Hepatocyte (in vitro differentiated cells): ENCODE results near the gene FAM210B. TPM values are rescaled to one million over a fixed set of nuclear protein-coding genes. Genes with fewer than 3 reads are reported as not detected.
A peak's percentile ranks its signal among the peaks of the same experiment; 100 is the strongest.
"Not testable (repeated sequence)": the region's sequence is repeated elsewhere in the genome, so short reads cannot be mapped to it uniquely, and the experiment has no call there.

ENCODE experiments used
- DNase-seq: peaks from one replicate; pipeline ENCODE4 v3.0.0-alpha.2; 2016; ENCODE audit warnings: low spot score
- H2AFZ ChIP-seq: fragments of 200-600 bp; sonication (generic); 2 replicates; pipeline ENCODE4 v1.6.0; 2016; ENCODE audit warnings: antibody characterized with exemption, mild to moderate bottlenecking
- H3K27ac ChIP-seq: fragments of 200-600 bp; sonication (generic); 2 replicates; pipeline ENCODE4 v1.5.1; 2016; ENCODE audit warnings: mild to moderate bottlenecking
- H3K27me3 ChIP-seq: fragments of 200-600 bp; sonication (generic); 2 replicates; pipeline ENCODE4 v1.6.1; 2016
- H3K36me3 ChIP-seq: fragments of 200-600 bp; sonication (generic); replicated peaks from 2 replicates; pipeline ENCODE4 v1.5.1; 2016; ENCODE audit warnings: low read depth; ENCODE audit not compliant: insufficient read depth
- H3K4me1 ChIP-seq: fragments of 200-600 bp; sonication (generic); 2 replicates; pipeline ENCODE4 v1.5.1; 2016; ENCODE audit warnings: mild to moderate bottlenecking, moderate library complexity; ENCODE audit not compliant: insufficient read depth
- H3K4me2 ChIP-seq: fragments of 200-600 bp; sonication (generic); 2 replicates; pipeline ENCODE4 v1.6.0; 2016
- H3K4me3 ChIP-seq: fragments of 200-600 bp; sonication (generic); 2 replicates; pipeline ENCODE4 v1.5.1; 2016; ENCODE audit warnings: mild to moderate bottlenecking
- H3K79me2 ChIP-seq: fragments of 200-600 bp; sonication (generic); 2 replicates; pipeline ENCODE4 v1.6.0; 2017; ENCODE audit warnings: mild to moderate bottlenecking
- H3K9me2 ChIP-seq: fragments of 200-600 bp; sonication (generic); replicated peaks from 2 replicates; pipeline ENCODE4 v1.6.0; 2017; ENCODE audit warnings: mild to moderate bottlenecking; ENCODE audit not compliant: insufficient read depth
- H3K9me3 ChIP-seq: fragments of 200-600 bp; sonication (generic); 2 replicates; pipeline ENCODE4 v1.5.1; 2016; ENCODE audit warnings: low read depth, mild to moderate bottlenecking
- H4K20me1 ChIP-seq: fragments of 200-600 bp; sonication (generic); 2 replicates; pipeline ENCODE4 v1.6.0; 2016; ENCODE audit warnings: mild to moderate bottlenecking; ENCODE audit not compliant: insufficient read depth, poor library complexity, severe bottlenecking
- EZH2 ChIP-seq: fragments of 200-600 bp; sonication (generic); IDR thresholded peaks from 2 replicates; pipeline ENCODE4 v1.6.1; 2016; ENCODE audit warnings: antibody characterized with exemption, mild to moderate bottlenecking, borderline replicate concordance
- EZH2phosphoT487 ChIP-seq: fragments of 200-600 bp; sonication (generic); IDR thresholded peaks from one replicate; pipeline ENCODE4 v1.6.1; 2018; ENCODE audit warnings: antibody characterized with exemption, mild to moderate bottlenecking, low read depth, moderate library complexity; ENCODE audit not compliant: unreplicated experiment, severe bottlenecking
- WGBS: methylation state at CpG from one replicate; pipeline ENCODE4 v1.1.6; 2016; ENCODE audit warnings: low lambda C conversion rate; ENCODE audit errors: missing lambda C conversion rate; 5-methylcytosine and 5-hydroxymethylcytosine counted together
- polyA plus RNA-seq: library from polyadenylated mRNA; unstranded; fragments of >200 nt; fragmentation: Nextera tagmentation; extraction: Ambion mirVana; gene quantifications from 2 replicates; pipeline ENCODE4 v1.2.1, GENCODE V29; 2016
- total RNA-seq: library from RNA; depleted of rRNA; stranded (reverse); fragments of >200 nt; gene quantifications from 2 replicates; pipeline ENCODE4 v1.2.3, GENCODE V29; 2014
- TF ChIP-seq, protein P1 (sequence below): fragments of 200-600 bp; sonication (generic); IDR thresholded peaks from 2 replicates; pipeline ENCODE4 v1.5.1; 2016; ENCODE audit warnings: antibody characterized with exemption, mild to moderate bottlenecking; ENCODE audit not compliant: poor library complexity

The FAM210B gene
- total and polyA plus RNA-seq, 2 experiments from 2014 or later, result 57.0 to 62.7 TPM

DNA sequence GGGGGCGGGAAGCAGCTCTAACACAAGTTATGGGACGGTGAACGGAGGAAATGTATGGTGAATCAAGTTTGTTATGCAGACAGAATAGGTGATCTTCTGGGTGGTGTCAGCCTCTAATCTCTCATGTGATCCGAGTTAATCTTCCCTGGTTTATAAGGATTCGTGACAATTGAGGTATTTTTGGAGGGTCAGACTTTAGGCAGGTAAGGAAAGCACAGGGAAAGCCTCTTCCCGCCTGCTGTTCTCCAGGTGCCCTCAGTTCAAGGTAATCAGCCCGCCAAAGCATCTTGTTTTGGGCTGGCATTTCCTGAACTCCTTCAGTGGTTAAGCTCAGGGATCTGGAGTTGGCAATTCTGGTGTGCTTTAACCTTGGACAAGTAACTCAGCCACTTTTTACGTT, 34.9 kb downstream of the FAM210B start:
- no peak overlapping the region for H2AFZ ChIP-seq

DNA sequence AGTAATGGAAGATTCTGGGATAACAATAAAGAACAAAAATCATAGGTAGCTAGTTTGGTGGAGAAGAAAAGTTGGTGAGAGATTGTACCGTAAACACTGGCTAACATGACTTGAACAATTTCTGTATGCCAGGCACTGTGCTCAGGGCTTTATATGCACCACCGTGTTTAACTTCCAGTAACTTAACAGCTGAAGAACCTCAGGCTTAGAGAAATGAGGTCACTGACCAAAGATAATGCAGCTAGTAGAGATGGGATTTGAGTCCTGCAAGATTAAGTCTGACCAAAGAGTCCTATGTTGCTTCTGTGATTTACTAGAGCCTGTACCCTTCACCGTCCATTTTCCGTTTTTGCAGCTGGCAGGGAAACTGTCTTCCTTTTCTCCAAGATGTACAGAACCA, 36.4 kb downstream of the FAM210B start:
- H3K27me3 ChIP-seq, result no peaks in the 10 kb centered on the region
- TF ChIP-seq EZH2phosphoT487, result no peak
- TF ChIP-seq, protein P1, sequence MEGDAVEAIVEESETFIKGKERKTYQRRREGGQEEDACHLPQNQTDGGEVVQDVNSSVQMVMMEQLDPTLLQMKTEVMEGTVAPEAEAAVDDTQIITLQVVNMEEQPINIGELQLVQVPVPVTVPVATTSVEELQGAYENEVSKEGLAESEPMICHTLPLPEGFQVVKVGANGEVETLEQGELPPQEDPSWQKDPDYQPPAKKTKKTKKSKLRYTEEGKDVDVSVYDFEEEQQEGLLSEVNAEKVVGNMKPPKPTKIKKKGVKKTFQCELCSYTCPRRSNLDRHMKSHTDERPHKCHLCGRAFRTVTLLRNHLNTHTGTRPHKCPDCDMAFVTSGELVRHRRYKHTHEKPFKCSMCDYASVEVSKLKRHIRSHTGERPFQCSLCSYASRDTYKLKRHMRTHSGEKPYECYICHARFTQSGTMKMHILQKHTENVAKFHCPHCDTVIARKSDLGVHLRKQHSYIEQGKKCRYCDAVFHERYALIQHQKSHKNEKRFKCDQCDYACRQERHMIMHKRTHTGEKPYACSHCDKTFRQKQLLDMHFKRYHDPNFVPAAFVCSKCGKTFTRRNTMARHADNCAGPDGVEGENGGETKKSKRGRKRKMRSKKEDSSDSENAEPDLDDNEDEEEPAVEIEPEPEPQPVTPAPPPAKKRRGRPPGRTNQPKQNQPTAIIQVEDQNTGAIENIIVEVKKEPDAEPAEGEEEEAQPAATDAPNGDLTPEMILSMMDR, result no peak
- no peaks in the 10 kb centered on the region for H3K9me3 ChIP-seq
- no peak overlapping the region for H2AFZ ChIP-seq
- no peaks in the 10 kb centered on the region for H4K20me1 ChIP-seq
- H3K79me2 ChIP-seq, result peaks cover 57% of the 10 kb centered on the region
- no peaks in the 10 kb centered on the region for H3K9me2 ChIP-seq
- H3K27ac ChIP-seq, result no peak overlapping the region
- DNase-seq, result no peak
- 86% methylated on average over 4 of the region's 4 CpGs for WGBS
- peak overlapping the region; percentile 82 for H3K4me2 ChIP-seq
- H3K4me3 ChIP-seq, result no peak overlapping the region
- peaks cover 3% of the 10 kb centered on the region for H3K36me3 ChIP-seq
- H3K4me1 ChIP-seq, result peaks cover 10% of the 10 kb centered on the region

More for the DNA sequence above, 34.9 kb downstream of the FAM210B start:
- Histone ChIP-seq H3K4me1 (peaks cover 10% of the 10 kb centered on the region), H3K9me2 (no peaks in the 10 kb centered on the region), H3K79me2 (peaks cover 61% of the 10 kb centered on the region), H3K36me3 (no peaks in the 10 kb centered on the region), H3K9me3 (no peaks in the 10 kb centered on the region), H3K4me2 (peak overlapping the region; percentile 82), H3K27me3 (no peaks in the 10 kb centered on the region), H3K27ac (peak overlapping the region; percentile 26), H4K20me1 (no peaks in the 10 kb centered on the region), H3K4me3 (peak overlapping the region; percentile 51)
- DNase-seq, result no peak
- TF ChIP-seq EZH2, result no peak
- TF ChIP-seq, protein P1, result no peak
- no peak for TF ChIP-seq EZH2phosphoT487
- 58% methylated on average over 8 of the region's 8 CpGs for WGBS

DNA sequence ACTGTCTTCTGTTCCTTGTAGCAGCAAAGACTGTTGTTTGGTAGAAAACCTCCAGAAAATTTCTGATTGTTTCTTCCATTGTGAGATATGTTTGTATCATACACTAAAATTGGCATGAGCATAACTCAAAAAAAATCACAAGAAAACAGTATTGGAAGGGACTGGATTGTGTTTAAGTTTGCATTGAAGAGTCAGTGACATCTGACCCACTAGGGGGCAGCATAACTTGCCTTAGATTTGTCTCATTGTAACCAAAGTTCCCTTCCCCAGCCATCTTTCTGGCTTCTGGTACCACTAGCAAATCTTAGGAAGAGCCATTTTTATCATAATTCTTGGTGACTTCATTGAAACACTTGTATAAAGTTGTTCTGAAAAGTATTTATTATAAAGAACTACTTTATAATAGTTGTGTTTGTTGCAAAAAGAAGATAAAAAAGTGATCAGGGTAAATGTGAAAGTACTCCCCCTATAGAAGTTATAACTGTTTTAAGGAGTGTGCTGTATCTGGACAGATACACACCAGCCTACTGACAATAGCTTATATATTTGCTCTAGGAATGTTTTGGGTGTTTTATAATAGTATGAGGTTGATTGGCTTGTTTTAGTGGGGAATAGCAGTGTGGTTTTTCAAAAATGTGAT, 41.3 kb downstream of the FAM210B start:
- TF ChIP-seq EZH2, result no peak
- TF ChIP-seq, protein P1, result peak; percentile 77
- no peak for TF ChIP-seq EZH2phosphoT487
- Histone ChIP-seq H3K27me3 (no peaks in the 10 kb centered on the region), H2AFZ (no peak overlapping the region), H3K27ac (no peak overlapping the region), H3K4me3 (no peak overlapping the region), H3K9me3 (no peaks in the 10 kb centered on the region), H3K36me3 (peaks cover 8% of the 10 kb centered on the region), H3K4me1 (no peaks in the 10 kb centered on the region), H3K79me2 (peaks cover 42% of the 10 kb centered on the region), H3K9me2 (no peaks in the 10 kb centered on the region), H4K20me1 (no peaks in the 10 kb centered on the region), H3K4me2 (no peak overlapping the region)
- peak; percentile 82 for DNase-seq

DNA sequence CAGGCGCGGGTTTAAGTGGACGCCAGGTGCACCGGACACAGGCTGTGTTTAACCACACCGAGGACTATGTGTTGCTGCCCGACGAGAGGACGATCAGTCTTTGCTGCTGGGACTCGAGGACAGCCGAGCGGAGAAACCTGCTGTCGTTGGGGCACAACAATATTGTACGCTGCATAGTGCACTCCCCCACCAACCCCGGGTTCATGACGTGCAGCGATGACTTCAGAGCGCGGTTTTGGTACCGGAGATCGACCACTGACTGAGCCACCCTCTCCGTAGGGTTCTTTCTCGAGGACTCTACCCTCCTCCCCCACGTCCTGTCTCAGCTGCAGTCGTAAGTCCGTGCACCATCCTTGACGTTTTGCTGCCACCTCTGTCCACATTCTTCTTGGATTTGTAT, 44.7 kb downstream of the FAM210B start:
- Histone ChIP-seq H3K4me2 (no peak overlapping the region), H3K36me3 (peaks cover 8% of the 10 kb centered on the region), H3K79me2 (peaks cover 41% of the 10 kb centered on the region), H4K20me1 (no peaks in the 10 kb centered on the region), H3K27ac (no peak overlapping the region), H3K27me3 (no peaks in the 10 kb centered on the region), H3K9me2 (no peaks in the 10 kb centered on the region), H2AFZ (no peak overlapping the region), H3K4me3 (no peak overlapping the region), H3K9me3 (no peaks in the 10 kb centered on the region), H3K4me1 (no peaks in the 10 kb centered on the region)
- no peak for DNase-seq
- 98% methylated on average over 26 of the region's 26 CpGs for WGBS
- TF ChIP-seq, protein P1, result no peak
- TF ChIP-seq EZH2phosphoT487 (no peak), EZH2 (no peak)

DNA sequence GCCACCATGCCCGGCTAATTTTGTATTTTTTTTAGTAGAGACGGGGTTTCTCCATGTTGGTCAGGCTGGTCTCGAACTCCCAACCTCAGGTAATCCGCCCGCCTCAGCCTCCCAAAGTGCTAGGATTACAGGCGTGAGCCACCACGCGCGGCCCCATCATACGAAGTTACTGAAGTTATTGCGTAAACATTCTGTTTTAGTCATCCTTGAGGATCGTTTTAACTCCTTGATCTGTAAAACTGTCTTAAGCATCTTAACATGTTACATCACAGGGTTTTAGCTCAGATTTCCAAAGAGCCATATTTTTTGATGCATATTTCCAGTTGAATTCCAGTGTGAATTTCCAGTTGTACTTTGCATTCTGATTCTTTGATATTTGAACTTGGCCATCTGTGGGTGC, 46.6 kb downstream of the FAM210B start:
- WGBS, result 92% methylated on average over 12 of the region's 12 CpGs

More for the DNA sequence above, 46.6 kb downstream of the FAM210B start:
- H3K9me2 ChIP-seq, H3K4me3 ChIP-seq, H3K9me3 ChIP-seq, DNase-seq, H3K27ac ChIP-seq, H4K20me1 ChIP-seq, H2AFZ ChIP-seq, H3K4me2 ChIP-seq, H3K4me1 ChIP-seq, H3K27me3 ChIP-seq, H3K36me3 ChIP-seq: not testable (repeated sequence)
- peaks cover 27% of the 10 kb centered on the region for H3K79me2 ChIP-seq
